ENCODE measurements around the gene FBXW11. TPM values are rescaled to one million over a fixed set of nuclear protein-coding genes. Genes with fewer than 3 reads are reported as not detected.
"Not testable (repeated sequence)": the region's sequence is repeated elsewhere in the genome, so short reads cannot be mapped to it uniquely, and the experiment has no call there.

Gene FBXW11
- total RNA-seq, 1 donor from 2014 or later = 53.3 TPM

DNA sequence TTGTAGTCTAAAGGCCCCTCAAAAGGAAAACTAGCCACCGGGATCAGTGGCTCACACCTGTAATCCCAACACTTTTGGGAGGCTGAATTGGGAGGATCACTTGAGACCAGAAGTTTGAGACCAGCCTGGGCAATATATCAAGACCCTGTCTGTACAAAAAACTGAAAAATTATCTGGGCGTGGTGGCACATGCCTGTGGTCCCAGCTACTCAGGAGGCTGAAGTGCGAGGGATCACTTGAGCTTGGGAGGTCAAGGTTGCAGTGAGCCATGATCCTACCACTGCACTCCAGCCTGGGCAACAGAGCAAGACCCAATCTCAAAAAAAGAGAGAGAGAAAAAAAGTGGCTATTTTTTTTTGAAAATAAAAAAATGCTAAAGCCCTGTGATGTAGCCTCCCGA is 55.2 kb downstream of the FBXW11 start:
- H3K36me3 Mint-ChIP-seq (ENCODE audit: low read depth) = peaks cover 1% of the 10 kb centered on the region
- DNase-seq = no peak
- H3K4me3 Mint-ChIP-seq = no peak overlapping the region
- peaks cover 20% of the 10 kb centered on the region for H3K4me1 Mint-ChIP-seq
- no peaks in the 10 kb centered on the region for H3K9me3 Mint-ChIP-seq
- H3K27ac Mint-ChIP-seq = no peak overlapping the region
- intact Hi-C loops (cut with micrococcal nuclease) = no loop called here
- no peaks in the 10 kb centered on the region for H3K27me3 Mint-ChIP-seq

DNA sequence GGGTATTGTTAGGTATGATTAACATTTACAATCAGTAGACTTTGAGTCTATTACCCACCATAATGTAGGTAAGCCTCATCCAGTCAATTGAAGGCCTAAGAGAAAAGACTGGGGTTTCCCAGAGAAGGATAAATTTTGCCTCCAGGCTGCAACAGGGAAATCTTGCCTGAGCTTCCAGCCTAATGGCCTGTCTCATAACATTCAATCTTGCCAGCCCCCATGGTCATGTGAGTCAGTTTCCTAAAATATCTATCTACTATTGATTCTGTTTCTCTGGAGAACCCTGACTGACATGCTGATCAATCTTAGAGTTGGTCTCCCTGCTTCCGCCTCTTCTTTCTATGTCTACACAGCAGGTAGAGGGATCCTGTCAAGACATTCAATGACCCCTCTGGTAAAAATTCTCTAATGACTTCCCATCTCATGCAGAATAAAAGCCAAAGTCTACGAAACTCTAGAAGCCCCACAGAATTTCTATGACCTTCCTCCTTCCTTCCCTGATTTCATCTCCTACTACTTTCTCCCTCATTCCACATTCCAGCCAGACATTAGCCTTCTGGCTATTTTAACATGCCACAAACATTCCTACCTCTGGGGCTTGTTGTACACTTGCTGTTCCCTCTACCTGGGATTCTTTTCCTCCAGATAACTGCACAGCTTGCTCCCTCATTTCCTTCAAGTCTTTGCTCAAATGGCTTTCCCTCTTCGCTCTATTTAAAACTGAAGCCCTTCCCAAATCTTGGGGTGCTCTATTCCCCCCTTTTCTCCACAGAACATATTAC is 60.2 kb downstream of the FBXW11 start:
- Mint-ChIP-seq H3K4me1 (peaks cover 19% of the 10 kb centered on the region), H3K4me3 (no peak overlapping the region), H3K27me3 (no peaks in the 10 kb centered on the region), H3K36me3 (ENCODE audit: low read depth) (peaks cover 2% of the 10 kb centered on the region), H3K9me3 (no peaks in the 10 kb centered on the region), H3K27ac (no peak overlapping the region)
- DNase-seq = no peak
- intact Hi-C loops (cut with micrococcal nuclease) = no loop called here

DNA sequence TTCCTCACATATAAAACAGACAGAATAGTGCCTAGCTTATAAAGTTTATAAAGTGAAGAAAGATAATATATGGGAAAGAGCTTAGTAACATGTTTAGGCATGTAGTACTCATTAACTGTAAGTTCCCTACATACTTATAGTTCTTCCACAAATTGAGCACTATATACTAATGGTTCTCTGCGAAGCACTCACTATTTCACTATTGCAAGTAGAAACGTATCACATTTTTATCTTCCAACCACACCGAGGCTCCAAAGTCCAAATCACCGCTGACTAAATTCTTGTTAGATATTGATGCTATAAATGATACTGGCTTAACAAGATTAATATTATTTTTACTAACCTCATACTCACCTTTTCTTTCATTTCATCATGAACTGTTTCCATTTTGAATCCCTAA is 61.0 kb downstream of the FBXW11 start:
- intact Hi-C loops (cut with micrococcal nuclease) = no loop called here
- no peak overlapping the region for H3K4me3 Mint-ChIP-seq
- no peak for DNase-seq
- H3K36me3 Mint-ChIP-seq (ENCODE audit: low read depth) = peaks cover 2% of the 10 kb centered on the region
- peaks cover 19% of the 10 kb centered on the region for H3K4me1 Mint-ChIP-seq
- H3K27ac Mint-ChIP-seq = no peak overlapping the region
- no peaks in the 10 kb centered on the region for H3K9me3 Mint-ChIP-seq
- H3K27me3 Mint-ChIP-seq = no peaks in the 10 kb centered on the region

DNA sequence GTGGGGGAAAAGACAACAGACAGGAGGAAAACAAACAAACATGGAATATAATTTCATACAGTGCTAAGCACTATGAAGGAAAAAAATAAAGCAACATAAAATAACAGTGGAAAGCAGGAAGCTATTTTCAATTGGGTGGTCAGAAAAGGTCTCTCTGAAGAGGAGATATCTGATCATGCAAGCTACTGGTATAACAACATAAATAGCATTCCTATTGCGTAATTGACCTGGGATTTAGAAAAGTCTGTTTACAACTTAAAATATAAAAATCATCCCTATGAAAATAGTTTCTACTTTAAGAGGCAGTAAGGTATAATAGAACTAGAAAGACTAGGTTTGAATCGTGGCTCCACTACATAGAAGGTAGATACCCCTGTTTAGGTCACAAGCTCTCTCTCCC is 61.4 kb downstream of the FBXW11 start:
- Mint-ChIP-seq H3K27ac (no peak overlapping the region), H3K36me3 (ENCODE audit: low read depth) (peaks cover 2% of the 10 kb centered on the region), H3K4me3 (no peak overlapping the region), H3K27me3 (no peaks in the 10 kb centered on the region), H3K9me3 (no peaks in the 10 kb centered on the region), H3K4me1 (peaks cover 20% of the 10 kb centered on the region)
- intact Hi-C loops (cut with micrococcal nuclease) = no loop called here
- no peak for DNase-seq

DNA sequence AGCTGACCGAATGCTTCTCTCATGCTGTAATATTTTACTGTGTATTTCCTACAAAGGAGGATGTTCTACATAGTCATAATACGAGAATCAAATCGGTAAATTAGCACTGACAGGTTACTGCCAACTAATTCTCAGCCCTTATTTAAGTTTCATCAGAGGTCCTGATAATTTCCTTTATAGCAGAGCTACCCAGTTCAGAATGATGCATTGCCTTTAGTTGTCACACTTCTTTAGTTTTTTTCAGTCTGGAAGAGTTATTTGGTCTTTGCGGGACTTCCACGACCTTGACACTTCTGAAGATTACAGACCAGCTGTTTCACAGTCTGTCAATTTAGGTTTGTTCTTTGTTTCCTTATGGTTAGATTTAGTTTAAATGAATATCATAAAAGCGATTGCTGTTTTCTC is 64.3 kb downstream of the FBXW11 start:
- H3K27ac Mint-ChIP-seq; intact Hi-C loops (cut with micrococcal nuclease); H3K9me3 Mint-ChIP-seq; H3K4me3 Mint-ChIP-seq; H3K27me3 Mint-ChIP-seq; H3K36me3 Mint-ChIP-seq (ENCODE audit: low read depth); DNase-seq: not testable (repeated sequence)
- H3K4me1 Mint-ChIP-seq = peaks cover 16% of the 10 kb centered on the region

DNA sequence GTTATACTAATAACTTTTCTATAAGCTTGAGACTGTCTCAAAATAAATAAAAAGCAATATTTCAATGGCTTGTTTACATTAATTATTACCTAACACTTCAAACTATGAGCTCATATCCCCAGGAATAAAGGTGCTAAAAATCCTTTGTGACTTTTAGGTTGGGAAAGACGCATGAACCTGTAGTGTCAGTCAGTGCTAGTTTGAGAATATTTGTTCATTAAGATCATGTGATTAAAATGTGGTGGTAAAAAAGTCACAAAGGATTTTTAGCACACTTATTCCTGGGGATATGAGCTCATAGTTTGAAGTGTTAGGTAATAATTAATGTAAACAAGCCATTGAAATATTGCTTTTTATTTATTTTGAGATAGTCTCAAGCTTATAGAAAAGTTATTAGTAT is 64.8 kb downstream of the FBXW11 start:
- H3K4me3 Mint-ChIP-seq; H3K9me3 Mint-ChIP-seq; H3K36me3 Mint-ChIP-seq (ENCODE audit: low read depth); DNase-seq; H3K27me3 Mint-ChIP-seq; H3K27ac Mint-ChIP-seq; intact Hi-C loops (cut with micrococcal nuclease): not testable (repeated sequence)
- H3K4me1 Mint-ChIP-seq = peaks cover 16% of the 10 kb centered on the region

DNA sequence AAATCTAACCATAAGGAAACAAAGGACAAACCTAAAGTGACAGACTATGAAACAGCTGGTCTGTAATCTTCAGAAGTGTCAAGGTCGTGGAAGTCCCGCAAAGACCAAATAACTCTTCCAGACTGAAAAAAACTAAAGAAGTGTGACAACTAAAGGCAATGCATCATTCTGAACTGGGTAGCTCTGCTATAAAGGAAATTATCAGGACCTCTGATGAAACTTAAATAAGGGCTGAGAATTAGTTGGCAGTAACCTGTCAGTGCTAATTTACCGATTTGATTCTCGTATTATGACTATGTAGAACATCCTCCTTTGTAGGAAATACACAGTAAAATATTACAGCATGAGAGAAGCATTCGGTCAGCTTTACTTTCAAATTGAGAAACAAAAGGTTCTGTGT is 65.2 kb downstream of the FBXW11 start:
- H3K27me3 Mint-ChIP-seq; H3K36me3 Mint-ChIP-seq (ENCODE audit: low read depth); H3K4me3 Mint-ChIP-seq; DNase-seq; H3K9me3 Mint-ChIP-seq; intact Hi-C loops (cut with micrococcal nuclease); H3K27ac Mint-ChIP-seq: not testable (repeated sequence)
- peaks cover 14% of the 10 kb centered on the region for H3K4me1 Mint-ChIP-seq

DNA sequence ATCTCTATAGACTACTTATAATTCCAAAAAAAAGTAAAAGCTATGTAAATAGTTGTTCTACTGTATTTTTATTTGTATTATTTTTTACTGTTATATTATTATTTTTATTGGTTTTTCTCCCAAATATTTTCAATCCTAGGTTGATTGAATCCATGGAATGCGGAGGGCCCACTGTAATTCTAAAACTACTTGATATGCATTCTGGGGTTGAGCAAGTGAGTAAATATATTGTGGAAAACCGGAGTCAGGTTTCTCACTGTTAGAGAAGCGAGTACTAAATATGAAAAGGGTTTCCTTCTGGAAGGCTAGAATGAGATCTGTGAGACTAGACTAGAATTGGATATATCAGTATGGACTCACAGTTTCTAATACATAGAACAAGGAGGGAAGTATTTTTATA is 66.5 kb downstream of the FBXW11 start:
- no peaks in the 10 kb centered on the region for H3K27me3 Mint-ChIP-seq
- no peak overlapping the region for H3K27ac Mint-ChIP-seq
- H3K36me3 Mint-ChIP-seq (ENCODE audit: low read depth) = peaks cover 2% of the 10 kb centered on the region
- DNase-seq = no peak
- intact Hi-C loops (cut with micrococcal nuclease) = no loop called here
- H3K4me3 Mint-ChIP-seq = no peak overlapping the region
- peaks cover 11% of the 10 kb centered on the region for H3K4me1 Mint-ChIP-seq
- H3K9me3 Mint-ChIP-seq = no peaks in the 10 kb centered on the region

DNA sequence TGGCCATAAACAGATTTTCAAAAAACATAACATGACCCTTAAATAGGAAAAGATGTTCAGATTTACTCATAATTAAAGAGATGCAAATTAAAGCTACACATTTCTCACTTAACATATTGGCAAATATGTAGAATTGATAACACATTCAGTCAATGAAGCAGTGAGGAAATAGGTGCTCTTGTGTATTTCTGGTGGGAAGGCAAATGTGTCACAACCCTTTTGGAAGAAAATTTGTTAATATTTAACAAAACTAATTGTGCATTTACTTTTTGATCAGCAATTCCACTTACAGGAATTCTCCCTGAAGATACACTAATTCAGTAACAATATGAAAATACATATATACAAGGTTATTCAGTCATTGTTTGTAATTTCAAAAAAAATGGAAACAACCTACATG is 68.1 kb downstream of the FBXW11 start:
- peaks cover 10% of the 10 kb centered on the region for H3K4me1 Mint-ChIP-seq
- H3K36me3 Mint-ChIP-seq (ENCODE audit: low read depth) = peaks cover 7% of the 10 kb centered on the region
- no peaks in the 10 kb centered on the region for H3K9me3 Mint-ChIP-seq
- intact Hi-C loops (cut with micrococcal nuclease) = no loop called here
- H3K27me3 Mint-ChIP-seq = no peaks in the 10 kb centered on the region
- no peak overlapping the region for H3K4me3 Mint-ChIP-seq
- H3K27ac Mint-ChIP-seq = no peak overlapping the region
- no peak for DNase-seq

DNA sequence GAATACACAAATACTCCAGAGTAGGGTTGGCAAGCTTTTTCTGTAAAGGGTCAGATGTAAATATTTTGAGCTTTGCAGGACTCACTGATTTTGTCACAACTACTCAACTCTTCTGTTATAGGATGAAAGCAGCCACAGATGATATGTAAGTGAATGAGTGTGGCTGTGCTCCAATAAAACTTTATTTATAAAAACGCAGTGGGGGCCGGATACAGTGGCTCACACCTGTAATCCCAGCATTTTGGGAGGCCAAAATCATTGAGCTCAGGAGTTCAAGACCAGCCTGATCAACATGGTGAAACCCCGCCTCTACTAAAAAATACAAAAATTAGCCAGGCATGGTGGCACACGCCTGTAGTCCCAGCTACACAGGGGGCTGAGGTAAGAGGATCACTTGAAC is 69.1 kb downstream of the FBXW11 start:
- H3K27me3 Mint-ChIP-seq = no peaks in the 10 kb centered on the region
- DNase-seq = no peak
- peaks cover 8% of the 10 kb centered on the region for H3K36me3 Mint-ChIP-seq (ENCODE audit: low read depth)
- no peak overlapping the region for H3K27ac Mint-ChIP-seq
- intact Hi-C loops (cut with micrococcal nuclease) = no loop called here
- no peaks in the 10 kb centered on the region for H3K9me3 Mint-ChIP-seq
- no peak overlapping the region for H3K4me3 Mint-ChIP-seq
- H3K4me1 Mint-ChIP-seq = peaks cover 3% of the 10 kb centered on the region

DNA sequence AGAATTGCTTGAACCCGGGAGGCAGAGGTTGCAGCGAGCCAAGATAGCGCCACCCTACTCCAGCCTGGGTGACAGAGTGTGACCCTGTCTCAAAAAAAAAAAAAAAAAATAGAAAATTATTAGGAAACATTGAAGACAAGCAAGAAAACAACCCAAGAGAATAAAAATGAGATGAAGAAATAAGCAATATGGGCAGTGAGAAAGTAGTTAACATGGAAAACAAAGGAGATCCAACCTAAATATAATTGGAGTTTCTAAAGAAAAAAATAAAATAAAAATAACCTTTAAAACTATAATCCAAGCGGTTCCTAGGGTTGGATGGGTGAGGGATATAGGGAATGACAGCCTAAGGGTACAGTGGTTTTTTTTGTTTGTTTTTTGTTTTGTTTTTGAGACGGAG is 71.9 kb downstream of the FBXW11 start:
- H3K9me3 Mint-ChIP-seq = no peaks in the 10 kb centered on the region
- H3K27me3 Mint-ChIP-seq = no peaks in the 10 kb centered on the region
- no peak overlapping the region for H3K27ac Mint-ChIP-seq
- intact Hi-C loops (cut with micrococcal nuclease) = no loop called here
- peaks cover 11% of the 10 kb centered on the region for H3K4me1 Mint-ChIP-seq
- H3K36me3 Mint-ChIP-seq (ENCODE audit: low read depth) = peaks cover 15% of the 10 kb centered on the region
- no peak overlapping the region for H3K4me3 Mint-ChIP-seq
- no peak for DNase-seq

DNA sequence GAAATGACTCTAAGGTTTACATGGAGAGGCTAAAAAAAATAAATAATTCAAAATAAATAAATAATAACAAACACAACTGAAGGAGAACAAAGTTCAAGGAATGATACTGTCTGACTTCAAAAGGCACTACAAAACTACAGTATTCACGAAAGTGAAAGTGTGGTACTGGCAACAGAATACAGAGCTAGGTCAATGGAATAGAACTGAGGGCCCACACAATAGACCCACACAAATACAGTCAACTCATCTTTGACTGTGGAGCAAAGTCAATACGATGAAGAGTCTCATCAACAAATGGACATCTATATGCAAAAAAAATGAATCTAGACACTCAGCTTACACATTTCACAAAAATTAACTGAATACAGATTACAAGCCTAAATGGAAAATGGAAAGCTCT is 75.3 kb downstream of the FBXW11 start:
- intact Hi-C loops (cut with micrococcal nuclease) = no loop called here
- Mint-ChIP-seq H3K4me1 (peaks cover 18% of the 10 kb centered on the region), H3K27me3 (no peaks in the 10 kb centered on the region), H3K36me3 (ENCODE audit: low read depth) (peaks cover 18% of the 10 kb centered on the region), H3K4me3 (no peak overlapping the region), H3K9me3 (no peaks in the 10 kb centered on the region), H3K27ac (no peak overlapping the region)
- no peak for DNase-seq

DNA sequence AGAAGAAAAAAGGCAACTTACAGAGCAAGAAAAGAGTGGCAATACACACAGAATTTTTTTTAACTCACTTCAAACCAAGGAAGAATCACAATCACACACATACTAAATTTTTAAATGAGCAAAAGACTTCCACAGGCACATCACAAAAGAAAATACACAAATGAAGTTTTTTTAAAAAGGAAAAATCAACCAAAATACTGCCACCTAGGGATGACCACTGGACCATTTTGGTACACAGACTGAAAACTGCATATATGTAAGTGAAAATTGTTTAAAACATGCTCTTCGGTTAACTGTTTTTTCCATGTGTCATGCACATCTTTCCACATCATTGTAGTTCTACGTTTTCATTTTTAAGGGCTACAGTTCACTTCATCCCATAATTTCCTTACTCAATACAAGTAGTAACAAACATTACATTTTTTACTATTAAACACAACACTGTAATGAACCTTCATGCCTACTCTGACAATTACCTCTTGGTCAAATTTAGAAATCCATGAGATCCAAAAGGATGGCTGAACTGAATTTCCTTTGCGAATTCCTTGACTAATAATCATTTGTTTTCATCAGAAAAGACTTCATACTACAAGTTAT is 79.0 kb downstream of the FBXW11 start:
- H3K36me3 Mint-ChIP-seq (ENCODE audit: low read depth) = peaks cover 14% of the 10 kb centered on the region
- peaks cover 18% of the 10 kb centered on the region for H3K4me1 Mint-ChIP-seq
- H3K27me3 Mint-ChIP-seq = no peaks in the 10 kb centered on the region
- H3K27ac Mint-ChIP-seq = no peak overlapping the region
- no peaks in the 10 kb centered on the region for H3K9me3 Mint-ChIP-seq
- DNase-seq = no peak
- intact Hi-C loops (cut with micrococcal nuclease) = no loop called here
- H3K4me3 Mint-ChIP-seq = no peak overlapping the region

DNA sequence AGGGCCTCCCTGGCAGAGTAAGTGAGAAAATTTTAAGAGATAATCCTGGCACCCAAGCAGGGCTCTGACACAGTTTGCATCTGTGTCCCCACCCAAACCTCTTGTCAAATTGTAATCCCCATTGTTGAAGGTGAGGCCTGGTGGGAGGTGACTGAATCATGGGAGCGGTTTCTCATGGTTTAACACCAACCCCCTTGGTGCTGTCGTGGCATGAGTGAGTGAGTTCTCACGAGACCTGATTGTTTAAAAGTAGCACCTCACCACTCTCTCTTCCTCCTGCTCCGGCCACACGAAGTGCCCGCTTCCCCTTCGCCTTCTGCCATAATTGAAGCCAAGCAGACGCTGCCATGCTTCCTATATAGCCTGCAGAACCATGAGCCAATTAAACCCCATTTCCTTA is 80.1 kb downstream of the FBXW11 start:
- peaks cover 12% of the 10 kb centered on the region for H3K4me1 Mint-ChIP-seq

More for the DNA sequence above, 80.1 kb downstream of the FBXW11 start:
- H3K27ac Mint-ChIP-seq = no peak overlapping the region
- peaks cover 10% of the 10 kb centered on the region for H3K36me3 Mint-ChIP-seq (ENCODE audit: low read depth)
- no peaks in the 10 kb centered on the region for H3K27me3 Mint-ChIP-seq
- H3K4me3 Mint-ChIP-seq = no peak overlapping the region
- intact Hi-C loops (cut with micrococcal nuclease) = no loop called here
- H3K9me3 Mint-ChIP-seq = no peaks in the 10 kb centered on the region
- DNase-seq = no peak
